SH-SY5Y (cell line): ENCODE results near the gene OR1K1.

ENCODE experiments used
- GATA2 ChIP-seq: IDR thresholded peaks from 2 replicates; pipeline ENCODE4 v1.6.1; 2011; ENCODE audit warnings: mild to moderate bottlenecking, low read depth, low read length
- GATA3 ChIP-seq: IDR thresholded peaks from 2 replicates; pipeline ENCODE4 v1.6.1; 2011; ENCODE audit warnings: low read depth, mild to moderate bottlenecking, low read length, moderate library complexity

GRCh38 chr9:122819791-122820489, 20.0 kb downstream of the OR1K1 start:
- TF ChIP-seq GATA3: no peak
- no peak for TF ChIP-seq GATA2
